GM21528 (cell line): ENCODE results near the gene SLC9A1.
"Not testable (repeated sequence)": the region's sequence is repeated elsewhere in the genome, so short reads cannot be mapped to it uniquely, and the experiment has no call there.

Experiments used
- ATAC-seq: cut with Tn5 transposase; IDR thresholded peaks from one replicate; pipeline ENCODE4 v1.9.1; 2021; ENCODE audit warnings: mild to moderate bottlenecking, moderate library complexity; ENCODE audit not compliant: unreplicated experiment, low FRiP score

SLC9A1 gene

GRCh38 chr1:27135541-27136235, 19.2 kb downstream of the SLC9A1 start:
- no peak for ATAC-seq

GRCh38 chr1:27133991-27134390, 20.9 kb downstream of the SLC9A1 start:
- ATAC-seq, result no peak

- no peak for ATAC-seq
Observed at GRCh38 chr1:27133158-27133557, 21.8 kb downstream of the SLC9A1 start.

- no peak for ATAC-seq
Observed at GRCh38 chr1:27132624-27133023, 22.3 kb downstream of the SLC9A1 start.

- ATAC-seq, result no peak
Observed at GRCh38 chr1:27132147-27132546, 22.8 kb downstream of the SLC9A1 start.

GRCh38 chr1:27130798-27131197, 24.1 kb downstream of the SLC9A1 start:
- ATAC-seq, result no peak

- no peak for ATAC-seq
Observed at GRCh38 chr1:27129225-27129624, 25.7 kb downstream of the SLC9A1 start.

GRCh38 chr1:27127419-27127818, 27.5 kb downstream of the SLC9A1 start:
- no peak for ATAC-seq

GRCh38 chr1:27126391-27126790, 28.5 kb downstream of the SLC9A1 start:
- no peak for ATAC-seq

- ATAC-seq, result not testable (repeated sequence)
Observed at GRCh38 chr1:27125125-27125524, 29.8 kb downstream of the SLC9A1 start.

- no peak for ATAC-seq
Observed at GRCh38 chr1:27124405-27124804, 30.5 kb downstream of the SLC9A1 start.

GRCh38 chr1:27122652-27123051, 32.3 kb downstream of the SLC9A1 start:
- ATAC-seq, result no peak

- ATAC-seq, result no peak
Observed at GRCh38 chr1:27120854-27121253, 34.1 kb downstream of the SLC9A1 start.

- ATAC-seq, result no peak
Observed at GRCh38 chr1:27118440-27118689, 36.6 kb downstream of the SLC9A1 start.

GRCh38 chr1:27117733-27118439, 37.0 kb downstream of the SLC9A1 start:
- no peak for ATAC-seq

- no peak for ATAC-seq
Observed at GRCh38 chr1:27116697-27117096, 38.2 kb downstream of the SLC9A1 start.

- no peak for ATAC-seq
Observed at GRCh38 chr1:27116232-27116631, 38.7 kb downstream of the SLC9A1 start.

- no peak for ATAC-seq
Observed at GRCh38 chr1:27114546-27114945, 40.4 kb downstream of the SLC9A1 start.

- ATAC-seq, result no peak
Observed at GRCh38 chr1:27113861-27114260, 41.1 kb downstream of the SLC9A1 start.

- ATAC-seq, result no peak
Observed at GRCh38 chr1:27111626-27112573, 43.0 kb downstream of the SLC9A1 start.

GRCh38 chr1:27109103-27109822, 45.7 kb downstream of the SLC9A1 start:
- ATAC-seq, result no peak
